ENCODE data around the gene CTBS. TPM values are rescaled to one million over a fixed set of nuclear protein-coding genes. Genes with fewer than 3 reads are reported as not detected.
A peak's percentile ranks its signal among the peaks of the same experiment; 100 is the strongest.

Gene CTBS
- total and polyA plus RNA-seq, 2 of the 8 experiments (the other 6 are each of a cell fraction or from before 2014, with no cell fraction given): 3.3 to 4.1 TPM

DNA sequence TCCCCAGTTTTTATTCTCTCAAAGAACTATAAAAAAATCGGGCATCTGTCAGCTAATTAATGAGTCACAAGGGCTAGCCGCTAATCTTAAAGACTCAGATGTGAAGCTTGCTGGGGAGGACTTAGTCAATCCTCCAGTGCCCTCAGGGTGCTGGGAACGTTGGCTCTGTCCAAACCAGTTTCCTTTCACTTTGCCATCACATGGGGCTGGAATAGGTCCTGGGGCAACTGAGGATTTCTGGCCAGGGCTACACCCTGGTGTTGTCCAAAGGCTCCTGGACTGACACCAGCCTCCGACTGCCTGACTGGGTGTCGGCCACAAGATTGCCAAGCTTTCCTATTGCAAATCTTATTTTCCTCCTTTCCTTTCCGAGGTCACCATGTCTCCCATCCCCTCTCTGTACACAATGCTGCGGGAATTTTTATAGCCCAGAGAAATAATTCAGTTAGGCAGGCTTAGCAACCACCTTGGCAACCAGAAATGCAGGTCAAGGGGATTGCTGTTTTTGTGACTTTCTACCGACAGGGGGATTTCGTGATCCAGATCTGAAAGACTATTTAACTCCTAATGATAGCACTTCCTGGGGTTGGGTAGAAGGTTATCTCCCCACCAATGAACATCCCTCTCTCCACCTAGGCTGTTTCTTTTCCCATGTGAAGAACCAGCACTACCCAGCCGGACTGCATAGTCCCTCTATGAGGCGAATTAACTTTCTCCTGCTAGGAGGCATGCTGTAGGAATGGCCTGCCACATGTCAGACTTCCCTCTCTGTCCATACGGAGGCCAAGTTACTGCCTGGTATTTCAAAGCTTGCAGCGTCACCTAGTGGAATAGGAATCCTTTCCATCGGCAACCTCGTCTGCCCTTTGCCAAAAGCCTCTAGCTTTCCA lies 29.9 kb upstream of the CTBS start (continued):
- TF ChIP-seq SIX5 (IDR thresholded peaks at IDR 0.05; ENCODE audit: low read depth, low read length): no peak
- peak; percentile 94 to 97 for TF ChIP-seq RAD21 (IDR thresholded peaks at IDR 0.05 in 1 of 2, conservative IDR thresholded peaks at IDR 0.05 in 1 of 2; ENCODE audit: low read depth in 2 of 2, low read length in 2 of 2)
- TF ChIP-seq, protein P1, sequence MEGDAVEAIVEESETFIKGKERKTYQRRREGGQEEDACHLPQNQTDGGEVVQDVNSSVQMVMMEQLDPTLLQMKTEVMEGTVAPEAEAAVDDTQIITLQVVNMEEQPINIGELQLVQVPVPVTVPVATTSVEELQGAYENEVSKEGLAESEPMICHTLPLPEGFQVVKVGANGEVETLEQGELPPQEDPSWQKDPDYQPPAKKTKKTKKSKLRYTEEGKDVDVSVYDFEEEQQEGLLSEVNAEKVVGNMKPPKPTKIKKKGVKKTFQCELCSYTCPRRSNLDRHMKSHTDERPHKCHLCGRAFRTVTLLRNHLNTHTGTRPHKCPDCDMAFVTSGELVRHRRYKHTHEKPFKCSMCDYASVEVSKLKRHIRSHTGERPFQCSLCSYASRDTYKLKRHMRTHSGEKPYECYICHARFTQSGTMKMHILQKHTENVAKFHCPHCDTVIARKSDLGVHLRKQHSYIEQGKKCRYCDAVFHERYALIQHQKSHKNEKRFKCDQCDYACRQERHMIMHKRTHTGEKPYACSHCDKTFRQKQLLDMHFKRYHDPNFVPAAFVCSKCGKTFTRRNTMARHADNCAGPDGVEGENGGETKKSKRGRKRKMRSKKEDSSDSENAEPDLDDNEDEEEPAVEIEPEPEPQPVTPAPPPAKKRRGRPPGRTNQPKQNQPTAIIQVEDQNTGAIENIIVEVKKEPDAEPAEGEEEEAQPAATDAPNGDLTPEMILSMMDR (IDR thresholded peaks at IDR 0.05; ENCODE audit: control extremely low read depth in 1 of 3, insufficient read depth in 1 of 3, low read depth in 1 of 3, low read length in 3 of 3): peak; percentile 60 to 91 (median 87)
- TF ChIP-seq, protein P2, sequence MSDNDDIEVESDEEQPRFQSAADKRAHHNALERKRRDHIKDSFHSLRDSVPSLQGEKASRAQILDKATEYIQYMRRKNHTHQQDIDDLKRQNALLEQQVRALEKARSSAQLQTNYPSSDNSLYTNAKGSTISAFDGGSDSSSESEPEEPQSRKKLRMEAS (IDR thresholded peaks at IDR 0.05): peak; percentile 82
- TF ChIP-seq CREB1 (IDR thresholded peaks at IDR 0.05): 0 out of 2 replicates have a peak, but pooled peaks have one; percentile 16

Measured in H1 (cell line).